ENCODE results near the gene IGSF21. TPM values are rescaled to one million over a fixed set of nuclear protein-coding genes. Genes with fewer than 3 reads are reported as not detected.

IGSF21 gene
- total and polyA plus RNA-seq, 2 of the 4 experiments (the other 2 are of a cell fraction): not detected

- ChIA-PET CTCF (no interaction called here), POLR2A (ENCODE audit: unreplicated experiment) (no interaction called here)
- in situ Hi-C loops (cut with MboI; ENCODE audit: low sequenced_read_pairs): no loop called here
- no peak overlapping the region for H2BK15ac ChIP-seq (ENCODE audit: low read depth, low read length)
- H3K27me3 ChIP-seq (ENCODE audit: control insufficient read depth, insufficient read depth, low read length): no peaks in the 10 kb centered on the region
- no peak overlapping the region for H2AFZ ChIP-seq (replicated peaks; ENCODE audit: low read length, poor library complexity)
- no peak overlapping the region for H3K14ac ChIP-seq (replicated peaks; ENCODE audit: low read depth, low read length)
- no peaks in the 10 kb centered on the region for H3K79me1 ChIP-seq (ENCODE audit: low read depth in 1 of 2, low read length in 2 of 2)
- H4K91ac ChIP-seq (ENCODE audit: insufficient read depth, low read depth, low read length): no peak overlapping the region
- no peaks in the 10 kb centered on the region for H3K9me3 ChIP-seq (ENCODE audit: control insufficient read depth, insufficient read depth, low read length)
- H3K36me3 ChIP-seq (ENCODE audit: control insufficient read depth, insufficient read depth, low read length): no peaks in the 10 kb centered on the region
- no peak overlapping the region for H2AK5ac ChIP-seq (ENCODE audit: low read depth, low read length)
- H3K18ac ChIP-seq (ENCODE audit: low read depth, low read length): no peak overlapping the region
- H3K27ac ChIP-seq (ENCODE audit: insufficient read depth, low read length): no peak overlapping the region
- dilution Hi-C loops (cut with HindIII; ENCODE audit: low sequenced_read_pairs, unreplicated experiment): no loop called here
- no peak overlapping the region for H2AK9ac ChIP-seq (replicated peaks; ENCODE audit: low read depth, low read length, poor library complexity)
- no peak overlapping the region for H3K9ac ChIP-seq (ENCODE audit: low read depth, low read length)
- H4K8ac ChIP-seq (ENCODE audit: low read depth in 2 of 2, low read length in 2 of 2): no peak overlapping the region
- H3K23ac ChIP-seq (ENCODE audit: low read depth, low read length): no peak overlapping the region
- H2BK120ac ChIP-seq (ENCODE audit: low read depth, low read length): no peak overlapping the region
- intact Hi-C loops (cut with micrococcal nuclease): no loop called here
- no peak overlapping the region for H3K4me2 ChIP-seq (ENCODE audit: low read depth, low read length)
- BruUV-seq (replicated peaks): no TSS peak
- H3K4me1 ChIP-seq (ENCODE audit: control insufficient read depth, insufficient read depth, low read length): no peaks in the 10 kb centered on the region
- ATAC-seq (ENCODE audit: low read depth) (no peak), DNase-seq (no peak)
- 8% methylated on average over 2 of the region's 4 CpGs; no CpG with 5 or more reads in 1 of the 2 experiments for WGBS, 2 experiments (ENCODE audit: extremely low coverage in 2 of 2, insufficient read length in 1 of 2)
- H3K9me1 ChIP-seq (ENCODE audit: insufficient read depth, low read length): no peaks in the 10 kb centered on the region
- no peak overlapping the region for H2BK5ac ChIP-seq (ENCODE audit: low read depth, low read length, poor library complexity, severe bottlenecking)
- no peak overlapping the region for H2BK20ac ChIP-seq (ENCODE audit: low read depth, low read length)
- no peak overlapping the region for H3K4ac ChIP-seq (ENCODE audit: low read depth, low read length)
- H4K20me1 ChIP-seq (ENCODE audit: insufficient read depth, low read length): no peaks in the 10 kb centered on the region
- H4K5ac ChIP-seq (ENCODE audit: low read depth, low read length): no peak overlapping the region
- TF ChIP-seq BHLHE40 (IDR thresholded peaks at IDR 0.05; ENCODE audit: low read depth, low read length) (no peak), RAD21 (IDR thresholded peaks at IDR 0.05; ENCODE audit: low read length) (no peak), RFX5 (IDR thresholded peaks at IDR 0.05; ENCODE audit: low read depth, low read length) (no peak), CHD1 (IDR thresholded peaks at IDR 0.05; ENCODE audit: low read depth, low read length) (no peak), CEBPB (IDR thresholded peaks at IDR 0.05; ENCODE audit: low read depth, low read length) (no peak)
- TF ChIP-seq, protein P1, sequence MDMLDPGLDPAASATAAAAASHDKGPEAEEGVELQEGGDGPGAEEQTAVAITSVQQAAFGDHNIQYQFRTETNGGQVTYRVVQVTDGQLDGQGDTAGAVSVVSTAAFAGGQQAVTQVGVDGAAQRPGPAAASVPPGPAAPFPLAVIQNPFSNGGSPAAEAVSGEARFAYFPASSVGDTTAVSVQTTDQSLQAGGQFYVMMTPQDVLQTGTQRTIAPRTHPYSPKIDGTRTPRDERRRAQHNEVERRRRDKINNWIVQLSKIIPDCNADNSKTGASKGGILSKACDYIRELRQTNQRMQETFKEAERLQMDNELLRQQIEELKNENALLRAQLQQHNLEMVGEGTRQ (IDR thresholded peaks at IDR 0.05; ENCODE audit: low read depth, low read length): no peak
- H3K4me3 ChIP-seq (ENCODE audit: insufficient read depth, low read depth, low read length): no peak overlapping the region
- no peak overlapping the region for H3K56ac ChIP-seq (ENCODE audit: extremely low read depth, insufficient read depth, low read length)
Measured at GRCh38 chr1:18128298-18128697, 20.7 kb downstream of the IGSF21 start.

Data from IMR-90 (cell line).